Endodermal cell (in vitro differentiated cells): ENCODE measurements around the gene GPR183. TPM values are rescaled to one million over a fixed set of nuclear protein-coding genes. Genes with fewer than 3 reads are reported as not detected.

Experiments used
- DNase-seq: peaks from one replicate; pipeline ENCODE4 v3.0.0-alpha.2; 2017
- H3K27ac ChIP-seq: 2 replicates; pipeline ENCODE4 v1.5.1; 2013; ENCODE audit warnings: mild to moderate bottlenecking, low read depth, low read length, moderate library complexity
- H3K27me3 ChIP-seq: 2 replicates; pipeline ENCODE4 v1.6.1; 2013; ENCODE audit warnings: mild to moderate bottlenecking, low read length, moderate library complexity; ENCODE audit not compliant: insufficient read depth, control insufficient read depth, poor library complexity, severe bottlenecking
- H3K36me3 ChIP-seq: 2 replicates; pipeline ENCODE4 v1.7.0; 2013; ENCODE audit warnings: mild to moderate bottlenecking, low read length, moderate library complexity; ENCODE audit not compliant: control insufficient read depth, insufficient read depth
- H3K4me1 ChIP-seq: one replicate; pipeline ENCODE4 v1.7.0; 2013; ENCODE audit warnings: low read length; ENCODE audit not compliant: control insufficient read depth, insufficient read depth
- H3K4me3 ChIP-seq: 2 replicates; pipeline ENCODE4 v1.5.1; 2013; ENCODE audit warnings: mild to moderate bottlenecking, low read length, moderate library complexity
- H3K9ac ChIP-seq: 2 replicates; pipeline ENCODE4 v1.6.1; 2013; ENCODE audit warnings: mild to moderate bottlenecking, low read length, moderate library complexity; ENCODE audit not compliant: poor library complexity, severe bottlenecking; ENCODE audit errors: extremely low read depth
- H3K9me3 ChIP-seq: 2 replicates; pipeline ENCODE4 v1.6.1; 2013; ENCODE audit warnings: mild to moderate bottlenecking, low read length, moderate library complexity; ENCODE audit not compliant: control insufficient read depth
- H3K27ac Mint-ChIP-seq: 2 replicates; pipeline ENCODE4 v1.8.0; 2020; ENCODE audit warnings: mixed read lengths
- H3K27me3 Mint-ChIP-seq: 2 replicates; pipeline ENCODE4 v1.8.0; 2021; ENCODE audit warnings: mild to moderate bottlenecking, mixed read lengths; ENCODE audit not compliant: insufficient read depth
- H3K36me3 Mint-ChIP-seq: 2 replicates; pipeline ENCODE4 v1.8.0; 2020; ENCODE audit warnings: low read depth, mixed read lengths
- H3K4me1 Mint-ChIP-seq: 2 replicates; pipeline ENCODE4 v1.8.0; 2020; ENCODE audit warnings: mixed read lengths
- H3K4me3 Mint-ChIP-seq: 2 replicates; pipeline ENCODE4 v1.8.0; 2020; ENCODE audit warnings: mild to moderate bottlenecking, moderate library complexity, mixed read lengths
- H3K9me3 Mint-ChIP-seq: 2 replicates; pipeline ENCODE4 v1.8.0; 2020; ENCODE audit warnings: mild to moderate bottlenecking, mixed read lengths
- CTCF ChIP-seq: fragments of 200-600 bp; sonication (generic); conservative IDR thresholded peaks from 2 replicates; pipeline ENCODE4 v1.5.0; 2021; ENCODE audit warnings: antibody characterized with exemption, mild to moderate bottlenecking
- whole genome bisulfite sequencing, 2 experiments: methylation state at CpG; one replicate each; pipeline versions ENCODE4 v1.1.5 to v1.1.7; 2013; ENCODE audit warnings: missing lambda C conversion rate in 2 of 2, mixed read lengths in 1 of 2; ENCODE audit not compliant: insufficient coverage in 1 of 2, insufficient read length in 1 of 2; 5-methylcytosine and 5-hydroxymethylcytosine counted together
- total RNA-seq, 2 donors: library from RNA; stranded (reverse); fragmentation: NEBNext Ultra II Directional in 1 of 2; extraction: Animal tissue kit (Norgen Biotek cat#: 25700) in 1 of 2; gene quantifications; 2 replicates in 1 of 2; 3 replicates in 1 of 2; pipeline ENCODE4 v1.2.1, GENCODE V29; 2021

Gene GPR183
- total RNA-seq, 2 donors from 2014 or later: 0.62 TPM; not detected in 1

GRCh38 chr13:99294198-99294597, 13.0 kb downstream of the GPR183 start:
- no peak overlapping the region for H3K4me3 ChIP-seq

GRCh38 chr13:99293178-99293577, 14.0 kb downstream of the GPR183 start:
- H3K4me3 Mint-ChIP-seq: no peak overlapping the region
- no peak for TF ChIP-seq CTCF
- Histone ChIP-seq H3K4me1 (no peaks in the 10 kb centered on the region), H3K4me3 (no peak overlapping the region), H3K27ac (no peak overlapping the region), H3K9ac (no peak overlapping the region), H3K27me3 (no peaks in the 10 kb centered on the region), H3K9me3 (no peaks in the 10 kb centered on the region), H3K36me3 (peaks cover 24% of the 10 kb centered on the region)
- no peaks in the 10 kb centered on the region for H3K27me3 Mint-ChIP-seq
- H3K36me3 Mint-ChIP-seq: peaks cover 10% of the 10 kb centered on the region
- no peak for DNase-seq
- H3K27ac Mint-ChIP-seq: no peak overlapping the region
- H3K9me3 Mint-ChIP-seq: no peaks in the 10 kb centered on the region
- 83 to 98% methylated on average over 1 to 2 of the region's 2 CpGs for WGBS, 2 experiments
- H3K4me1 Mint-ChIP-seq: peaks cover 15% of the 10 kb centered on the region

More at GRCh38 chr13:99294198-99294597, 13.0 kb downstream of the GPR183 start:
- H3K27me3 Mint-ChIP-seq: no peaks in the 10 kb centered on the region
- H3K4me1 Mint-ChIP-seq: peaks cover 10% of the 10 kb centered on the region
- H3K36me3 Mint-ChIP-seq: peaks cover 4% of the 10 kb centered on the region
- no peak for DNase-seq
- H3K36me3 ChIP-seq: peaks cover 24% of the 10 kb centered on the region
- H3K9me3 Mint-ChIP-seq: no peaks in the 10 kb centered on the region
- H3K9ac ChIP-seq: no peak overlapping the region
- no peaks in the 10 kb centered on the region for H3K27me3 ChIP-seq
- H3K27ac ChIP-seq: no peak overlapping the region
- H3K4me3 Mint-ChIP-seq: no peak overlapping the region
- H3K4me1 ChIP-seq: no peaks in the 10 kb centered on the region
- H3K9me3 ChIP-seq: no peaks in the 10 kb centered on the region
- no peak overlapping the region for H3K27ac Mint-ChIP-seq
- TF ChIP-seq CTCF: no peak

GRCh38 chr13:99290894-99291293, 16.3 kb downstream of the GPR183 start:
- no peak overlapping the region for H3K27ac Mint-ChIP-seq
- H3K27me3 Mint-ChIP-seq: no peaks in the 10 kb centered on the region

More at GRCh38 chr13:99290894-99291293, 16.3 kb downstream of the GPR183 start:
- no peak overlapping the region for H3K9ac ChIP-seq
- no peak for TF ChIP-seq CTCF
- H3K9me3 ChIP-seq: no peaks in the 10 kb centered on the region
- no peaks in the 10 kb centered on the region for H3K4me1 ChIP-seq
- peaks cover 5% of the 10 kb centered on the region for H3K4me1 Mint-ChIP-seq
- WGBS, 2 experiments: 94 to 100% methylated on average over 1 to 3 of the region's 3 CpGs
- H3K4me3 Mint-ChIP-seq: no peak overlapping the region
- H3K9me3 Mint-ChIP-seq: no peaks in the 10 kb centered on the region
- no peak for DNase-seq
- peaks cover 24% of the 10 kb centered on the region for H3K36me3 ChIP-seq
- H3K27me3 ChIP-seq: no peaks in the 10 kb centered on the region
- no peak overlapping the region for H3K4me3 ChIP-seq
- no peak overlapping the region for H3K27ac ChIP-seq
- H3K36me3 Mint-ChIP-seq: peaks cover 15% of the 10 kb centered on the region
